Right ventricle myocardium inferior (tissue), 1 donor: ENCODE data around the gene PDLIM4. TPM values are rescaled to one million over a fixed set of nuclear protein-coding genes. Genes with fewer than 3 reads are reported as not detected.
A peak's percentile ranks its signal among the peaks of the same experiment; 100 is the strongest.

Experiments used
- ATAC-seq: fragments of 200-7000 bp; cut with Tn5 transposase; one replicate; pipeline ENCODE4 v1.9.1; 2020; ENCODE audit warnings: mild to moderate bottlenecking, moderate library complexity
- DNase-seq: peaks from one replicate; pipeline ENCODE4 v3.0.0; 2021; ENCODE audit errors: missing footprints
- intact Hi-C: fragments of 100-400 bp; cut with DNase I; formaldehyde crosslinking; loops from one replicate; pipeline ENCODE4 v1.11.0; 2022
- total RNA-seq: library from RNA; stranded (reverse); fragmentation: NEBNext Ultra II Directional; extraction: Animal tissue kit (Norgen Biotek cat#: 25700); gene quantifications from one replicate; pipeline ENCODE4 v1.2.1, GENCODE V29; 2021
- donor health status: DM: no; HTN: yes; CAD: no; lungs with severe emphysema.

Gene PDLIM4
- total RNA-seq, 1 donor from 2014 or later = 5.4 TPM

GRCh38 chr5:132272311-132273210 lies 15.1 kb downstream of the PDLIM4 start:
- ATAC-seq (no peak), DNase-seq (peak; percentile 81)
- intact Hi-C loops = loop anchor here (5.0 kb wide), 3 partner anchors 35 to 230 kb away; no protein-coding TSS in a partner anchor

- no peak for ATAC-seq
- DNase-seq = no peak
- intact Hi-C loops = loop anchor here (5.0 kb wide), 3 partner anchors 36 to 229 kb away; no protein-coding TSS in a partner anchor
These were observed 16.1 kb downstream of the PDLIM4 start for GRCh38 chr5:132273631-132274030.

- ATAC-seq (no peak), DNase-seq (no peak)
- intact Hi-C loops = loop anchor here (5.0 kb wide), 3 partner anchors 37 to 228 kb away; no protein-coding TSS in a partner anchor
These were observed 16.7 kb downstream of the PDLIM4 start for GRCh38 chr5:132274050-132274792.

- DNase-seq = no peak
- ATAC-seq = no peak
- intact Hi-C loops = no loop called here
These were observed 18.1 kb downstream of the PDLIM4 start for GRCh38 chr5:132275367-132276220.

GRCh38 chr5:132277256-132277655 lies 19.8 kb downstream of the PDLIM4 start:
- no peak for ATAC-seq

GRCh38 chr5:132277971-132278853 lies 20.7 kb downstream of the PDLIM4 start:
- DNase-seq (no peak), ATAC-seq (no peak)
- intact Hi-C loops = no loop called here

More at GRCh38 chr5:132277256-132277655, 19.8 kb downstream of the PDLIM4 start:
- no peak for DNase-seq
- intact Hi-C loops = no loop called here

- no peak for ATAC-seq
- intact Hi-C loops = no loop called here
- DNase-seq = no peak
These were observed 22.3 kb downstream of the PDLIM4 start for GRCh38 chr5:132279801-132280200.

- no peak for DNase-seq
- intact Hi-C loops = no loop called here
- no peak for ATAC-seq
These were observed 23.1 kb downstream of the PDLIM4 start for GRCh38 chr5:132280371-132281240.

GRCh38 chr5:132281856-132282614 lies 24.5 kb downstream of the PDLIM4 start:
- ATAC-seq (no peak), DNase-seq (no peak)
- intact Hi-C loops = no loop called here

GRCh38 chr5:132283423-132284043 lies 26.0 kb downstream of the PDLIM4 start:
- DNase-seq (no peak), ATAC-seq (peak; percentile 32)
- intact Hi-C loops = no loop called here

GRCh38 chr5:132289097-132289496 lies 31.6 kb downstream of the PDLIM4 start:
- ATAC-seq (no peak), DNase-seq (no peak)
- intact Hi-C loops = no loop called here

GRCh38 chr5:132291026-132291425 lies 33.5 kb downstream of the PDLIM4 start:
- ATAC-seq (no peak), DNase-seq (no peak)
- intact Hi-C loops = loop anchor here (10.0 kb wide), 2 partner anchors 56 to 204 kb away; partner anchors contain the start of gene IRF1

GRCh38 chr5:132293066-132293991 lies 35.8 kb downstream of the PDLIM4 start:
- DNase-seq = peak; percentile 94
- ATAC-seq = peak; percentile 77
- intact Hi-C loops = loop anchor here (10.0 kb wide), 2 partner anchors 59 to 201 kb away; partner anchors contain the start of gene IRF1

- ATAC-seq (peak; percentile 91), DNase-seq (peak; percentile 95)
- intact Hi-C loops = loop anchor here (2.0 to 10.0 kb wide), 3 partner anchors 59 to 201 kb away; partner anchors contain the start of genes IRF1 and SLC22A5
These were observed 36.7 kb downstream of the PDLIM4 start, which contains the start of gene SLC22A4 for GRCh38 chr5:132293992-132294727. TSS of gene SLC22A4 (plus strand) at chr5:132294394. CDS start at chr5:132294617, 223 bp downstream.
